Cerebellar nuclear complex (tissue), 1 donor: ENCODE measurements around the gene HMGB1.

Experiments
- DNase-seq, 2 experiments: peaks; one replicate each; lab custom pipeline; 2025; lab: John Stamatoyannopoulos, UW

Gene HMGB1

GRCh38 chr13:30429721-30430694 lies 35.7 kb downstream of the HMGB1 start:
- no peak for DNase-seq

- no peak for DNase-seq
Observed at GRCh38 chr13:30429235-30429634, 36.5 kb downstream of the HMGB1 start.

GRCh38 chr13:30423891-30424290 lies 41.8 kb downstream of the HMGB1 start:
- DNase-seq = no peak

GRCh38 chr13:30422054-30422839 lies 43.5 kb downstream of the HMGB1 start, which contains the start of gene UBE2L5:
Gene UBE2L5 (plus strand): TSS chr13:30422493. CDS start chr13:30427991, 5,498 bp downstream.
- DNase-seq = peak in 1 of 2 experiments; percentile 45

- DNase-seq = peak in 1 of 2 experiments; percentile 44
Observed at GRCh38 chr13:30421093-30422053, 44.4 kb downstream of the HMGB1 start.

GRCh38 chr13:30418717-30419459 lies 46.8 kb downstream of the HMGB1 start:
- DNase-seq = no peak

GRCh38 chr13:30418075-30418716 lies 47.5 kb downstream of the HMGB1 start:
- no peak for DNase-seq

GRCh38 chr13:30416471-30416870 lies 49.3 kb downstream of the HMGB1 start:
- DNase-seq = no peak

GRCh38 chr13:30415430-30416030 lies 50.2 kb downstream of the HMGB1 start:
- no peak for DNase-seq

- DNase-seq = no peak
Observed at GRCh38 chr13:30413842-30414241, 51.9 kb downstream of the HMGB1 start.

- DNase-seq = no peak
Observed at GRCh38 chr13:30412346-30412745, 53.4 kb downstream of the HMGB1 start.

GRCh38 chr13:30410705-30411125 lies 55.0 kb downstream of the HMGB1 start:
- no peak for DNase-seq

GRCh38 chr13:30409886-30410704 lies 55.6 kb downstream of the HMGB1 start:
- DNase-seq = no peak

- peak; percentile 10 to 71 for DNase-seq
Observed at GRCh38 chr13:30408319-30409101, 57.2 kb downstream of the HMGB1 start.

- DNase-seq = no peak
Observed at GRCh38 chr13:30406779-30407416, 58.8 kb downstream of the HMGB1 start.
